Upper lobe of right lung (tissue), 1 donor: ENCODE results near the gene P2RX7. TPM values are rescaled to one million over a fixed set of nuclear protein-coding genes. Genes with fewer than 3 reads are reported as not detected.
A peak's percentile ranks its signal among the peaks of the same experiment; 100 is the strongest.

ENCODE experiments used
- ATAC-seq: fragments of 200-7000 bp; cut with Tn5 transposase; one replicate; pipeline ENCODE4 v1.9.1; 2020; ENCODE audit warnings: mild to moderate bottlenecking, moderate library complexity
- DNase-seq: peaks from one replicate; pipeline ENCODE4 v3.0.0-alpha.2; 2020
- H3K27ac ChIP-seq: fragments of 200-600 bp; one replicate; pipeline ENCODE4 v1.8.0; 2022
- H3K27me3 ChIP-seq: fragments of 200-600 bp; one replicate; pipeline ENCODE4 v1.8.0; 2022; ENCODE audit warnings: mild to moderate bottlenecking
- H3K36me3 ChIP-seq: fragments of 200-600 bp; one replicate; pipeline ENCODE4 v1.8.0; 2022
- H3K4me1 ChIP-seq: fragments of 200-600 bp; one replicate; pipeline ENCODE4 v1.8.0; 2022
- H3K4me3 ChIP-seq: fragments of 200-600 bp; one replicate; pipeline ENCODE4 v1.8.0; 2022; ENCODE audit warnings: mild to moderate bottlenecking
- H3K9me3 ChIP-seq: fragments of 200-600 bp; one replicate; pipeline ENCODE4 v1.8.0; 2022
- intact Hi-C: fragments of 100-400 bp; cut with DNase I; formaldehyde crosslinking; loops from one replicate; pipeline ENCODE4 v1.11.0; 2022
- total RNA-seq: library from RNA; stranded (reverse); fragmentation: NEBNext Ultra II Directional; extraction: Animal tissue kit (Norgen Biotek cat#: 25700); gene quantifications from one replicate; pipeline ENCODE4 v1.2.1, GENCODE V29; 2021
- TF ChIP-seq, protein P1 (sequence below): fragments of 200-600 bp; IDR thresholded peaks from one replicate; pipeline ENCODE4 v1.8.0; 2022; ENCODE audit warnings: antibody characterized with exemption
- donor health status: DM: no; HTN: yes; CAD: no; lungs with severe emphysema.

Gene P2RX7
- total RNA-seq, 1 donor from 2014 or later = 20.1 TPM

DNA sequence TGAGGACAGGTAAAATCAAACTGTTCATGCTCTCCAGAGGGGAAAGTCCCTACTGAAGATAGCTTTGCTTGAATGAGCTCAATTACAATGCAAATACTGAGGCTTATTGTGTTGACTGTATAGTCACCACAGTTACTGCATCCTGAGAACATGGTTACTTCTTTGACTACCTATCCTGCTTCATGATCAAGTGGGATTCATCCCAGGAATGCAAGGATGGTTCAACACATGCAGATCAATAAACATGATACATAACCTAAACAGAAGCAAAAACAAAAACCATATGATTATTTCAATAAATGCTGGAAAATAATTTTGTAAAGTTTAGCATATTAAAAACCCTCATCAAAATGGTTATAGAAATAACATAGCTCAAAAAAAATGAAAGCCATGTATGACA is 32.9 kb upstream of the P2RX7 start:
- H3K9me3 ChIP-seq = no peaks in the 10 kb centered on the region
- TF ChIP-seq, protein P1, sequence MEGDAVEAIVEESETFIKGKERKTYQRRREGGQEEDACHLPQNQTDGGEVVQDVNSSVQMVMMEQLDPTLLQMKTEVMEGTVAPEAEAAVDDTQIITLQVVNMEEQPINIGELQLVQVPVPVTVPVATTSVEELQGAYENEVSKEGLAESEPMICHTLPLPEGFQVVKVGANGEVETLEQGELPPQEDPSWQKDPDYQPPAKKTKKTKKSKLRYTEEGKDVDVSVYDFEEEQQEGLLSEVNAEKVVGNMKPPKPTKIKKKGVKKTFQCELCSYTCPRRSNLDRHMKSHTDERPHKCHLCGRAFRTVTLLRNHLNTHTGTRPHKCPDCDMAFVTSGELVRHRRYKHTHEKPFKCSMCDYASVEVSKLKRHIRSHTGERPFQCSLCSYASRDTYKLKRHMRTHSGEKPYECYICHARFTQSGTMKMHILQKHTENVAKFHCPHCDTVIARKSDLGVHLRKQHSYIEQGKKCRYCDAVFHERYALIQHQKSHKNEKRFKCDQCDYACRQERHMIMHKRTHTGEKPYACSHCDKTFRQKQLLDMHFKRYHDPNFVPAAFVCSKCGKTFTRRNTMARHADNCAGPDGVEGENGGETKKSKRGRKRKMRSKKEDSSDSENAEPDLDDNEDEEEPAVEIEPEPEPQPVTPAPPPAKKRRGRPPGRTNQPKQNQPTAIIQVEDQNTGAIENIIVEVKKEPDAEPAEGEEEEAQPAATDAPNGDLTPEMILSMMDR = no peak
- intact Hi-C loops = no loop called here
- no peaks in the 10 kb centered on the region for H3K27me3 ChIP-seq
- no peak overlapping the region for H3K27ac ChIP-seq
- no peak for DNase-seq
- H3K4me1 ChIP-seq = peaks cover 13% of the 10 kb centered on the region
- H3K36me3 ChIP-seq = no peaks in the 10 kb centered on the region
- no peak for ATAC-seq
- H3K4me3 ChIP-seq = no peak overlapping the region

DNA sequence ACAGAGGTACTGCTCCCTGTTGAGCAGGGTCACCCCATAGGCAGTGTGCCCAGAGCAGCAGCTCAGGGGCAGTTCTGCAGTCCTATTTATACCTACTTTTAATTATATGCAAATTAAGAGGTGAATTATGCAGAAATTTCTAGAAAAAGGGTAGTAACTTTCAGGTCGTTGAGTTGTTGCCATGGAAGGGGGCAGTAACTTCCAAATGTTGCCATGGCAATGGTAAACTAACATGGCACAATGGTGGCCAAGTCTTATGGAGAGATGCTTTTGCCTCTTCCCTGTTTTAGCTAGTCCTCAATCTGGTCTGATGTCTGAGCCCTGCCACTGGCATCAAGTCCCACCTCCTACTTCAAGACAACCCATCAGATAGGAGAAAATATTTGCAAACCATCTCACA is 30.4 kb upstream of the P2RX7 start:
- no peak for DNase-seq
- ATAC-seq = no peak
- Histone ChIP-seq H3K36me3 (no peaks in the 10 kb centered on the region), H3K4me3 (no peak overlapping the region), H3K4me1 (no peaks in the 10 kb centered on the region), H3K9me3 (no peaks in the 10 kb centered on the region), H3K27me3 (no peaks in the 10 kb centered on the region), H3K27ac (no peak overlapping the region)
- TF ChIP-seq, protein P1 = no peak
- intact Hi-C loops = no loop called here

DNA sequence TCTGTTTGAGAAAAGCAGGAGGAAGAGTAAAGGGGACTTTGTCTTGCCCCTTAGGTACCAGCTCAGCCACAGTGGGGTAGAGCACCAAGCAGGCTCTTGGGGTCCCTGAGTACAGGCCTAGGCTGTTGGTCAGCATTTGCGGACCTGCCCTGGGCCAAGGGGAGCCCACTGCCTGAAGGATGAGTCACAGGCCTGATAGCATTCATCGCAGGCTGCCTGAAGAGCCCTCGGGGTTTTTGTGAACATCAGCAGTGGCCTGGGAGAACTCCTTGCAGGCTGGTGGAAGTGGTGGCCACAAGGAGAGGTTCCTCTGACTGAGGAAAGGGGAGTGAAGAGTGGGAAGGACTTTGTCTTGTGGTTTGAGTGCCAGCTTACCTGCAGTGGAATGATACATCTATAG is 25.0 kb upstream of the P2RX7 start:
- DNase-seq = no peak
- Histone ChIP-seq H3K9me3 (no peaks in the 10 kb centered on the region), H3K4me3 (no peak overlapping the region), H3K36me3 (no peaks in the 10 kb centered on the region), H3K27ac (no peak overlapping the region), H3K4me1 (no peaks in the 10 kb centered on the region), H3K27me3 (no peaks in the 10 kb centered on the region)
- intact Hi-C loops = no loop called here
- ATAC-seq = no peak
- TF ChIP-seq, protein P1 = no peak

DNA sequence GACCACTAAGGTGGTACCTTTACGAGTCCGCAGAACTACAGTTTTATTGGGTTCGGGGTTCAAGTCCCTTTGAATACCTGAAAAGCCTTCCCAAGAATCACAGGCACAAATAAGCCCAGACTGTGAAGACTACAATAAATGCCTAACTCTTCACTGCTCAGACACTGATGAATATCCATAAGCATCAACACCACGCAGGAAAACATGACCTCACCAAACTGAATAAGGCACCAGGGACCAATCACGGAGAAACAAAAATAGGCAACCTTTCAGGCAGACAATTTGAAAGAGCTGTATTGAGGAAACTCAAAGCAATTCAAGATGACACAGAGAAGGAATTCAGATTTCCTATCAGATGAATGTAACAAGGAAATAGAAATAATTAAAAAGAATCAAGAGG is 24.2 kb upstream of the P2RX7 start:
- TF ChIP-seq, protein P1 = no peak
- Histone ChIP-seq H3K27me3 (no peaks in the 10 kb centered on the region), H3K9me3 (no peaks in the 10 kb centered on the region), H3K27ac (no peak overlapping the region), H3K36me3 (no peaks in the 10 kb centered on the region), H3K4me1 (no peaks in the 10 kb centered on the region), H3K4me3 (no peak overlapping the region)
- intact Hi-C loops = no loop called here
- DNase-seq = no peak
- no peak for ATAC-seq

DNA sequence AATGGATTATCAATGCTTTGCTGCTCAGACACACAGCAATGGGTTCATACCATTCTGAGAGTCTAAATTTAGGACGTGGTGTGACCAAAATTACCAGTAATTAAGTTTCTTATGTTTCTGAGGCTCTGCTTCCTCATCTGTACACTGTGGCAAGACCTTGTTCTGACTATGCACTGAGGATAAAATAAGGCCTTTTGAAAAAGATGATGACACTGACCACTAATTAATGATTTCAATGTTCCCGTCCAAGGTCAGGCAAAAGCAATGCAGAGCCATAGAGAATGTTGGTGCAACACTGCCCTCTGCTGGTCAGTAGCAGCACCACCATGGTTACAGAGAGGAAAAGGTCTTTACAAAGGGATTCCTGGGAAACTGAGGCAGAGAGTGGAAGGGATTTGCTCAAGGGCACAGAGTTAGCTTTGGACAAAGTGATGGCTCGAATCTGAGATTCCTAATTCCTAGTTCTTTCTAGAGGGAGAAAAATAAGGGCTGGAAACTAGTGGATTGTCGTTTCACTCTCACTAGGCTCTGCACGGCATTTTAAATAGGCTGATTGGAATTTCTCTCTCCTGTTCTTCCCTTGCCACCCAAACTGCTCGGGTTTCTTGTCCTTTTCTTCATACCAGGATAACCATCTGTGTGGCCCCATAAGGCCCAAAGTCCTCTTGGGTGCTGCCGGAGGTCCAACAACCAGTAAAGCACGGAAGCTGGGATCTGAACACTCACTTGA is 22.3 kb upstream of the P2RX7 start:
- intact Hi-C loops = no loop called here
- H3K36me3 ChIP-seq = no peaks in the 10 kb centered on the region
- peak; percentile 90 for ATAC-seq
- H3K27ac ChIP-seq = no peak overlapping the region
- H3K4me3 ChIP-seq = no peak overlapping the region
- no peaks in the 10 kb centered on the region for H3K9me3 ChIP-seq
- TF ChIP-seq, protein P1 = peak; percentile 97
- no peaks in the 10 kb centered on the region for H3K27me3 ChIP-seq
- no peak for DNase-seq
- H3K4me1 ChIP-seq = no peaks in the 10 kb centered on the region

DNA sequence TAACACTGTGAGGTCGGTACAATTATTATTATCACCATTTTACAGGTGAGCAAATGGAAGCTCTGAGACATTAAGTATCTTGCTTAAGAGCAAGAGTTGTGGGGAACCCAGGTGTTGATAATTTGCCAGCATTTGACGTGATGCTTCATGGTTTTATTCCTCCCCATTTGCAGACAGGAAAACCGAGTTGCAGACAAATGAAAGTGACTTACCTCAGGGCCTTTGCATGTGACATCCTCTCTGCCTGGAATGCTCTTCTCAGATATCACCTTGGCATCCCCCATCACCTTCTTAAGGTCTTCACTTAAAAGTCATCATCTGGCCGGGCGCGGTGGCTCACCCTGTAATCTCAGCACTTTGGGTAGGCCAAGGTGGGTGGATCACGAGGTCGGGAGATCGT is 21.0 kb upstream of the P2RX7 start:
- H3K9me3 ChIP-seq = no peaks in the 10 kb centered on the region
- ATAC-seq (no peak), DNase-seq (no peak)
- H3K36me3 ChIP-seq = no peaks in the 10 kb centered on the region
- no peaks in the 10 kb centered on the region for H3K4me1 ChIP-seq
- TF ChIP-seq, protein P1 = no peak
- intact Hi-C loops = no loop called here
- H3K27me3 ChIP-seq = no peaks in the 10 kb centered on the region
- H3K27ac ChIP-seq = no peak overlapping the region
- H3K4me3 ChIP-seq = no peak overlapping the region
